Measurements from ENCODE around the gene PRR14L.
"Not testable (repeated sequence)": the region's sequence is repeated elsewhere in the genome, so short reads cannot be mapped to it uniquely, and the experiment has no call there.

PRR14L gene

GRCh38 chr22:31742682-31743081, 7.2 kb downstream of the PRR14L start:
- TF ChIP-seq EZH2phosphoT487 (IDR thresholded peaks at IDR 0.05; ENCODE audit: low read length) = no peak
- no peak for TF ChIP-seq CTCF (IDR thresholded peaks at IDR 0.05; ENCODE audit: low read length)
- no peak for TF ChIP-seq EZH2 (optimal IDR thresholded peaks at IDR 0.05; ENCODE audit: low read depth, low read length)
- H3K79me2 ChIP-seq (ENCODE audit: low read length) = peaks cover 77% of the 10 kb centered on the region

GRCh38 chr22:31742115-31742514, 7.8 kb downstream of the PRR14L start:
- Histone ChIP-seq H3K4me2 (ENCODE audit: low read depth, low read length) (no peak overlapping the region), H2AFZ (ENCODE audit: low read length) (no peak overlapping the region), H3K9ac (ENCODE audit: low read length) (no peak overlapping the region), H3F3A (ENCODE audit: insufficient read depth, low read length) (no peaks in the 10 kb centered on the region), H3K27ac (ENCODE audit: low read length) (no peak overlapping the region), H3K9me3 (replicated peaks; ENCODE audit: insufficient read depth, low read length) (no peaks in the 10 kb centered on the region), H3K9me2 (replicated peaks; ENCODE audit: insufficient read depth, low read length) (no peaks in the 10 kb centered on the region), H3K4me1 (ENCODE audit: low read length) (no peaks in the 10 kb centered on the region), H4K20me1 (ENCODE audit: insufficient read depth, low read length) (no peaks in the 10 kb centered on the region), H3K27me3 (replicated peaks; ENCODE audit: insufficient read depth, low read length) (no peaks in the 10 kb centered on the region), H3K36me3 (replicated peaks; ENCODE audit: insufficient read depth, low read length) (peaks cover 3% of the 10 kb centered on the region; the same call in 1 of the 2 replicates), H3K79me2 (ENCODE audit: low read length) (peaks cover 72% of the 10 kb centered on the region), H3K4me3 (ENCODE audit: low read length) (no peak overlapping the region)
- DNase-seq = no peak
- TF ChIP-seq EZH2 (optimal IDR thresholded peaks at IDR 0.05; ENCODE audit: low read depth, low read length) (no peak), EZH2phosphoT487 (IDR thresholded peaks at IDR 0.05; ENCODE audit: low read length) (no peak), CTCF (IDR thresholded peaks at IDR 0.05; ENCODE audit: low read length) (no peak)

More at GRCh38 chr22:31742682-31743081, 7.2 kb downstream of the PRR14L start:
- no peaks in the 10 kb centered on the region for H3K9me3 ChIP-seq (replicated peaks; ENCODE audit: insufficient read depth, low read length)
- H4K20me1 ChIP-seq (ENCODE audit: insufficient read depth, low read length) = no peaks in the 10 kb centered on the region
- H3F3A ChIP-seq (ENCODE audit: insufficient read depth, low read length) = no peaks in the 10 kb centered on the region
- no peak overlapping the region for H2AFZ ChIP-seq (ENCODE audit: low read length)
- H3K36me3 ChIP-seq (replicated peaks; ENCODE audit: insufficient read depth, low read length) = peaks cover 3% of the 10 kb centered on the region; the same call in 1 of the 2 replicates
- no peaks in the 10 kb centered on the region for H3K9me2 ChIP-seq (replicated peaks; ENCODE audit: insufficient read depth, low read length)
- H3K27me3 ChIP-seq (replicated peaks; ENCODE audit: insufficient read depth, low read length) = no peaks in the 10 kb centered on the region
- H3K4me3 ChIP-seq (ENCODE audit: low read length) = no peak overlapping the region
- no peaks in the 10 kb centered on the region for H3K4me1 ChIP-seq (ENCODE audit: low read length)
- no peak overlapping the region for H3K4me2 ChIP-seq (ENCODE audit: low read depth, low read length)
- DNase-seq = no peak
- no peak overlapping the region for H3K27ac ChIP-seq (ENCODE audit: low read length)
- no peak overlapping the region for H3K9ac ChIP-seq (ENCODE audit: low read length)

GRCh38 chr22:31740314-31740713, 9.6 kb downstream of the PRR14L start:
- not testable (repeated sequence) for H3K9ac ChIP-seq (ENCODE audit: low read length)

DNA sequence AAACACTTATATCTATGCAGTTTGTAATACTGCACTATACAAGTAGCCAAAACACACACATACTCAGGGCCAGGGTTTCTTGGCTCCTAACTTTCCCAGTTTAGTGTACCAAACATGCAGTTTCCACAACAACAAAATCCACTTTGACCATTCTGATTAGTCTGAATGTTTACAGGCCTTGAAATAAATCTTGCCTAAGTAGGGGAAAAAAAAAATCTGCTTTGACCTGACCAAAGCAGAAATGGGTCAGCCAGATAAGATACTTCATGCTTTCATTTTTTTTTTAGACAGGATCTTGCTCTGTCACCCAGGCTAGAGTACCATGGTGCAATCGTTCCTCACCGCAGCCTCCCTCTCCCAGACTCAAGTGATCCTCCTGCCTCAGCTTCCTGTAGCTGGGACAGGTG, 10.1 kb downstream of the PRR14L start:
- no peak overlapping the region for H3K9ac ChIP-seq (ENCODE audit: low read length)
- H2AFZ ChIP-seq (ENCODE audit: low read length) = no peak overlapping the region
- peaks cover 3% of the 10 kb centered on the region; the same call in 1 of the 2 replicates for H3K36me3 ChIP-seq (replicated peaks; ENCODE audit: insufficient read depth, low read length)
- no peaks in the 10 kb centered on the region for H3K4me1 ChIP-seq (ENCODE audit: low read length)
- DNase-seq = no peak
- H4K20me1 ChIP-seq (ENCODE audit: insufficient read depth, low read length) = no peaks in the 10 kb centered on the region
- no peak overlapping the region for H3K4me3 ChIP-seq (ENCODE audit: low read length)
- H3K4me2 ChIP-seq (ENCODE audit: low read depth, low read length) = no peak overlapping the region
- TF ChIP-seq EZH2phosphoT487 (IDR thresholded peaks at IDR 0.05; ENCODE audit: low read length) (no peak), EZH2 (optimal IDR thresholded peaks at IDR 0.05; ENCODE audit: low read depth, low read length) (no peak)
- no peaks in the 10 kb centered on the region for H3K9me2 ChIP-seq (replicated peaks; ENCODE audit: insufficient read depth, low read length)
- peaks cover 68% of the 10 kb centered on the region for H3K79me2 ChIP-seq (ENCODE audit: low read length)
- no peaks in the 10 kb centered on the region for H3K27me3 ChIP-seq (replicated peaks; ENCODE audit: insufficient read depth, low read length)
- no peak overlapping the region for H3K27ac ChIP-seq (ENCODE audit: low read length)
- no peaks in the 10 kb centered on the region for H3K9me3 ChIP-seq (replicated peaks; ENCODE audit: insufficient read depth, low read length)
- no peaks in the 10 kb centered on the region for H3F3A ChIP-seq (ENCODE audit: insufficient read depth, low read length)

More at GRCh38 chr22:31740314-31740713, 9.6 kb downstream of the PRR14L start:
- H4K20me1 ChIP-seq (ENCODE audit: insufficient read depth, low read length); H3F3A ChIP-seq (ENCODE audit: insufficient read depth, low read length); H3K4me1 ChIP-seq (ENCODE audit: low read length); H3K9me3 ChIP-seq (replicated peaks; ENCODE audit: insufficient read depth, low read length); H3K4me2 ChIP-seq (ENCODE audit: low read depth, low read length); H3K36me3 ChIP-seq (replicated peaks; ENCODE audit: insufficient read depth, low read length); DNase-seq; H3K4me3 ChIP-seq (ENCODE audit: low read length); H3K27ac ChIP-seq (ENCODE audit: low read length); H3K9me2 ChIP-seq (replicated peaks; ENCODE audit: insufficient read depth, low read length); H3K27me3 ChIP-seq (replicated peaks; ENCODE audit: insufficient read depth, low read length); H2AFZ ChIP-seq (ENCODE audit: low read length): not testable (repeated sequence)
- peaks cover 68% of the 10 kb centered on the region for H3K79me2 ChIP-seq (ENCODE audit: low read length)

All from MM.1S (cell line).